BLaER1 (cell line): ENCODE results near the gene MECR.

Source experiments
- H3K27ac ChIP-seq: shearing (Covaris generic); formaldehyde crosslinking; 2 replicates; pipeline ENCODE4 v1.8.1; 2022
- H3K27me3 ChIP-seq: shearing (Covaris generic); formaldehyde crosslinking; 2 replicates; pipeline ENCODE4 v1.8.1; 2022
- H3K36me3 ChIP-seq: shearing (Covaris generic); formaldehyde crosslinking; 2 replicates; pipeline ENCODE4 v1.8.1; 2022
- H3K4me1 ChIP-seq: shearing (Covaris generic); formaldehyde crosslinking; 2 replicates; pipeline ENCODE4 v1.8.1; 2022
- H3K4me2 ChIP-seq: shearing (Covaris generic); formaldehyde crosslinking; 2 replicates; pipeline ENCODE4 v1.8.1; 2022
- H3K4me3 ChIP-seq: shearing (Covaris generic); formaldehyde crosslinking; 2 replicates; pipeline ENCODE4 v1.8.1; 2022
- H3K9ac ChIP-seq: shearing (Covaris generic); formaldehyde crosslinking; 2 replicates; pipeline ENCODE4 v1.8.1; 2022
- H3K9me3 ChIP-seq: shearing (Covaris generic); formaldehyde crosslinking; 2 replicates; pipeline ENCODE4 v1.8.1; 2022
- H4K20me1 ChIP-seq: shearing (Covaris generic); formaldehyde crosslinking; 2 replicates; pipeline ENCODE4 v1.8.1; 2022
- Cebpa-rat ChIP-seq: shearing (Covaris generic); IDR thresholded peaks from 2 replicates; pipeline ENCODE4 v1.8.1; 2022

Gene MECR

DNA sequence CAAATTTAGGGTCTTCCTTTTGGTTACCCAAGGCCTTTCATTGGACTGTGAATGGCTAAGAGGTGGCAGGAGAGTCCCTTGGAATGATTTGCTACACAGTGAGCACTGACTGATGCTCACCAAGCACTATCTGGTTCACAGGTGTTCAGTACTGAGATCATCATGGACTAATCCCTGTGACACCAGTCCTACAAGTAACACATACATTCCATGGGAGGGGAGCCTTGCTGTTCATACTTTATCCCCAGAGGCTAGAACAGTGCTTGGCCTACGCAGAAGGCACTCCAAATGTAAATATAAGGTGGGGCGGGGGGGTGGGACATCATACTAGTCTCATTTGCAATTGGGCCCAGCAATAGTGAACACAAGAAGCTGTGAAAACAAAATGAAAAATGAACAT, 86.6 kb downstream of the MECR start:
- Histone ChIP-seq H3K36me3 (peaks cover 54% of the 10 kb centered on the region), H3K27ac (no peak overlapping the region), H4K20me1 (peaks cover 49% of the 10 kb centered on the region), H3K4me3 (no peak overlapping the region), H3K4me1 (no peaks in the 10 kb centered on the region), H3K27me3 (no peaks in the 10 kb centered on the region), H3K9ac (no peak overlapping the region), H3K4me2 (no peak overlapping the region), H3K9me3 (no peaks in the 10 kb centered on the region)
- no peak for TF ChIP-seq Cebpa-rat

DNA sequence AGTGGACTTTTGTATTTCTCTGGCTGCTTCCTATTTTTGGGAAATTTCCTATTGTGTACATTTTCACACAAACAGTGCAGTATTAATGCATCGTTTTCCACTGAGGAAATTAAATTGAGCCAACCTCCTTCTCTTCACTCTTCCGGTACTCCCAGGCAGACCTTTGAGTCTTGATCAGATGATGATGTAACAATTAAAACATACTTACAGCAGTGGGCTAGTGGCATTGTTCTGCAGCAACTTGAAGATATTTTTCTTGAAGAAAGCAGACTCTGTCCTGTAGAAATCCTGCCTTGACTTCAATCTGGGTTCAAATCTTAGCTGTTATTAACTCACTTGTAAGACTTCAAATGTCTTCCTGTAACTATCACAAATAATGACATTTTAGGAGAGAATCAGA, 88.0 kb downstream of the MECR start:
- Histone ChIP-seq H3K4me1 (no peaks in the 10 kb centered on the region), H3K4me2 (no peak overlapping the region), H3K27ac (no peak overlapping the region), H3K9me3 (no peaks in the 10 kb centered on the region), H3K27me3 (no peaks in the 10 kb centered on the region), H3K4me3 (no peak overlapping the region), H3K36me3 (peaks cover 40% of the 10 kb centered on the region), H3K9ac (no peak overlapping the region), H4K20me1 (peaks cover 36% of the 10 kb centered on the region)
- no peak for TF ChIP-seq Cebpa-rat
